K562 (cell line): ENCODE results near the gene PCBP4. TPM values are rescaled to one million over a fixed set of nuclear protein-coding genes. Genes with fewer than 3 reads are reported as not detected.

Source experiments
- ATAC-seq: fragments of 200-7000 bp; cut with Tn5 transposase; 3 replicates; pipeline ENCODE4 v1.9.1; 2020; ENCODE audit warnings: moderate library complexity
- BruUV-seq: library from RNA; stranded (reverse); fragments of 400-500 nt; replicated peaks from 2 replicates; lab custom pipeline; 2021; lab: Mats Ljungman, UMichigan
- CTCF ChIA-PET: fragments of 300-600 bp; formaldehyde crosslinking; extraction: SDS; loops from one replicate; lab custom pipeline; 2021; ENCODE audit warnings: low intra/inter-chr PET ratio; lab: Yijun Ruan, JAX
- POLR2A ChIA-PET: fragments of 300-600, 350-650 bp; sonication (Branson Sonifier 250); formaldehyde crosslinking; extraction: SDS; loops from one replicate; lab custom pipeline; 2021; ENCODE audit warnings: antibody characterized with exemption, inconsistent platforms; lab: Yijun Ruan, JAX
- DNase-seq, 4 experiments: peaks; one replicate each; pipeline versions ENCODE4 v3.0.0 to v3.0.0-alpha.2; 2011 to 2018; ENCODE audit warnings: low spot score in 3 of 4, mixed read lengths in 3 of 4; ENCODE audit errors: extremely low read depth in 1 of 4
- FAIRE-seq: peaks from 2 replicates; lab custom pipeline; 2011; peaks lifted over from hg19 to GRCh38; lab: Jason Lieb, UNC
- H2AFZ ChIP-seq: 2 replicates; pipeline ENCODE4 v1.6.0; 2011; ENCODE audit warnings: low read depth, low read length, control low read depth, inconsistent platforms
- H3K27ac ChIP-seq: fragments of 200-600 bp; 3 replicates; pipeline ENCODE4 v1.8.0; 2011; ENCODE audit warnings: low read depth, mild to moderate bottlenecking, control low read depth, inconsistent platforms, low read length, moderate library complexity, mixed read lengths; ENCODE audit errors: extremely low read depth
- H3K27me3 ChIP-seq, 2 experiments: fragments of 300-600 bp in 1 of 2; 2 replicates in 1 of 2; 3 replicates in 1 of 2; pipeline versions ENCODE4 v1.6.0 to v1.8.0; 2011; ENCODE audit warnings: inconsistent platforms in 2 of 2, low read length in 2 of 2, mild to moderate bottlenecking in 1 of 2, mixed read lengths in 1 of 2, moderate library complexity in 1 of 2; ENCODE audit not compliant: control insufficient read depth in 2 of 2, insufficient read depth in 2 of 2
- H3K36me3 ChIP-seq: fragments of 300-600 bp; 3 replicates; pipeline ENCODE4 v1.8.0; 2011; ENCODE audit warnings: mild to moderate bottlenecking, low read length, inconsistent platforms; ENCODE audit not compliant: control insufficient read depth, insufficient read depth
- H3K4me1 ChIP-seq, 2 experiments: fragments of 200-600 bp in 1 of 2; replicated peaks in 1 of 2; 2 replicates in 1 of 2; 3 replicates in 1 of 2; pipeline versions ENCODE4 v1.5.1 to v1.8.0; 2011; ENCODE audit warnings: inconsistent platforms in 2 of 2, low read length in 2 of 2, mild to moderate bottlenecking in 1 of 2, mixed read lengths in 1 of 2, moderate library complexity in 1 of 2; ENCODE audit not compliant: control insufficient read depth in 2 of 2, insufficient read depth in 2 of 2
- H3K4me2 ChIP-seq: 2 replicates; pipeline ENCODE4 v1.6.1; 2011; ENCODE audit warnings: low read length, control low read depth, inconsistent platforms, mixed read lengths; ENCODE audit not compliant: insufficient read depth
- H3K4me3 ChIP-seq: fragments of 200-600 bp; sonication (generic), shearing (Covaris generic); 2 replicates; pipeline ENCODE4 v1.5.1; 2016; ENCODE audit warnings: control low read depth, inconsistent platforms
- H3K79me2 ChIP-seq: fragments of 200-600 bp; 3 replicates; pipeline ENCODE4 v1.8.0; 2011; ENCODE audit warnings: low read length, inconsistent platforms; ENCODE audit not compliant: control insufficient read depth, insufficient read depth
- H3K9ac ChIP-seq, 2 experiments: 2 replicates each; pipeline versions ENCODE4 v1.6.0 to v1.6.1; 2011; ENCODE audit warnings: low read depth in 2 of 2, low read length in 2 of 2, control low read depth in 1 of 2, inconsistent platforms in 1 of 2, mild to moderate bottlenecking in 1 of 2, mixed read lengths in 1 of 2; ENCODE audit not compliant: insufficient read depth in 1 of 2
- H3K9me1 ChIP-seq: one replicate; pipeline ENCODE4 v1.6.0; 2011; ENCODE audit warnings: inconsistent platforms, mild to moderate bottlenecking, low read length, moderate library complexity; ENCODE audit not compliant: control insufficient read depth, insufficient read depth
- H3K9me3 ChIP-seq: replicated peaks from 2 replicates; pipeline ENCODE4 v1.5.1; 2011; ENCODE audit warnings: low read depth, low read length, inconsistent platforms; ENCODE audit not compliant: control insufficient read depth, insufficient read depth
- H4K20me1 ChIP-seq: replicated peaks from 2 replicates; pipeline ENCODE4 v1.6.1; 2011; ENCODE audit warnings: low read length, inconsistent platforms, mixed read lengths; ENCODE audit not compliant: control insufficient read depth, insufficient read depth
- ASH1L ChIP-seq: fragments of 450-650 bp; IDR thresholded peaks from 2 replicates; pipeline ENCODE4 v1.6.1; 2018; ENCODE audit warnings: borderline replicate concordance, mild to moderate bottlenecking, low read depth; ENCODE audit not compliant: partially characterized antibody
- CHD1 ChIP-seq: fragments of 200-600 bp; sonication (generic); IDR thresholded peaks from one replicate; pipeline ENCODE4 v1.6.1; 2012; ENCODE audit warnings: mild to moderate bottlenecking, moderate library complexity, low read length, inconsistent platforms
- ETV1 ChIP-seq: fragments of 450-650 bp; conservative IDR thresholded peaks from 2 replicates; pipeline ENCODE4 v1.6.1; 2016; ENCODE audit warnings: missing genetic modification characterization, control low read depth, low read depth, missing compliant biosample characterization
- GATAD2B ChIP-seq: fragments of 450-650 bp; IDR thresholded peaks from 2 replicates; pipeline ENCODE4 v1.6.1; 2017; ENCODE audit warnings: mild to moderate bottlenecking, borderline replicate concordance
- IRF1 ChIP-seq: sonication (generic); formaldehyde crosslinking; IDR thresholded peaks from 2 replicates; pipeline ENCODE4 v1.8.0; 2022; ENCODE audit warnings: missing genetic modification reagents, mild to moderate bottlenecking, borderline replicate concordance
- MTA3 ChIP-seq: fragments of 450-650 bp; formaldehyde crosslinking; IDR thresholded peaks from 2 replicates; pipeline ENCODE4 v1.6.1; 2017; ENCODE audit warnings: mild to moderate bottlenecking, borderline replicate concordance
- NR2F6 ChIP-seq: fragments of 450-650 bp; formaldehyde crosslinking; IDR thresholded peaks from 2 replicates; pipeline ENCODE4 v1.4.0; 2020; ENCODE audit warnings: mild to moderate bottlenecking
- PURB ChIP-seq: sonication (generic); formaldehyde crosslinking; IDR thresholded peaks from 2 replicates; pipeline ENCODE4 v1.9.0; 2021; ENCODE audit warnings: low read depth, mild to moderate bottlenecking, missing genetic modification reagents
- SMARCB1 ChIP-seq: IDR thresholded peaks from 2 replicates; pipeline ENCODE4 v1.6.1; 2011; ENCODE audit warnings: improper control_type of control experiment, low read depth; ENCODE audit not compliant: insufficient read length
- THRAP3 ChIP-seq: fragments of 450-650 bp; IDR thresholded peaks from 2 replicates; pipeline ENCODE4 v1.6.1; 2016; ENCODE audit warnings: mild to moderate bottlenecking, inconsistent platforms, borderline replicate concordance
- ZFPM2 ChIP-seq: fragments of 250-450 bp; sonication (Bioruptor Pico); IDR thresholded peaks from 2 replicates; pipeline ENCODE4 v1.5.1; 2022; ENCODE audit warnings: mild to moderate bottlenecking
- WGBS: fragments of 100-300 bp; shearing (Covaris generic); methylation state at CpG from one replicate; pipeline ENCODE4 v1.1.6; 2016; ENCODE audit warnings: low coverage, mixed read lengths; ENCODE audit not compliant: insufficient coverage; ENCODE audit errors: missing lambda C conversion rate; 5-methylcytosine and 5-hydroxymethylcytosine counted together
- in situ Hi-C: fragments of 300-500 bp; cut with MboI; formaldehyde crosslinking; loops from 4 replicates; pipeline ENCODE4 v1.15.0; 2018; ENCODE audit warnings: inconsistent platforms, mixed read lengths
- intact Hi-C: fragments of 100-400 bp; cut with micrococcal nuclease; formaldehyde crosslinking; loops from 2 replicates; pipeline ENCODE4 v1.14.2; 2022
- polyA plus RNA-seq, 8 experiments: library from polyadenylated mRNA; depleted of rRNA in 4 of 8; stranded (reverse) in 5 of 8; unstranded in 3 of 8; fragments of >200 nt; fragmentation: Nextera tagmentation in 2 of 8; fragmentation: Illumina TruSeq in 1 of 8; extraction: Ambion mirVana in 2 of 8; extraction: Trizol in 1 of 8; gene quantifications; 2 replicates each; pipeline versions ENCODE4 v1.2.1 to v1.2.3, GENCODE V29; 2011 to 2014; ENCODE audit warnings: inconsistent platforms in 1 of 8, missing spikeins in 1 of 8
- total RNA-seq, 7 experiments: library from RNA; depleted of rRNA in 6 of 7; stranded (reverse); fragments of >200 nt in 6 of 7; fragmentation: Illumina TruSeq in 2 of 7; extraction: Trizol in 2 of 7; gene quantifications; 2 replicates each; pipeline versions ENCODE4 v1.2.1 to v1.2.3, GENCODE V29; 2011 to 2021; ENCODE audit warnings: low replicate concordance in 1 of 7
- TF ChIP-seq, protein P1 (sequence below): sonication (generic); formaldehyde crosslinking; IDR thresholded peaks from 2 replicates; pipeline ENCODE4 v1.8.0; 2022; ENCODE audit warnings: mild to moderate bottlenecking, missing genetic modification reagents
- TF ChIP-seq, protein P2 (sequence below), 2 experiments: fragments of 450-650 bp in 1 of 2; sonication (generic) in 1 of 2; formaldehyde crosslinking in 1 of 2; IDR thresholded peaks in 1 of 2; conservative IDR thresholded peaks in 1 of 2; 2 replicates each; pipeline versions ENCODE4 v1.6.1 to v1.8.1; 2016 to 2023; ENCODE audit warnings: mild to moderate bottlenecking in 2 of 2, moderate library complexity in 2 of 2, inconsistent platforms in 1 of 2, missing genetic modification reagents in 1 of 2

The PCBP4 gene
- total and polyA plus RNA-seq, 9 of the 15 experiments (the other 6 are each of a cell fraction or from before 2014, with no cell fraction given), result 0.06 to 5.8 (median 2.6) TPM

DNA sequence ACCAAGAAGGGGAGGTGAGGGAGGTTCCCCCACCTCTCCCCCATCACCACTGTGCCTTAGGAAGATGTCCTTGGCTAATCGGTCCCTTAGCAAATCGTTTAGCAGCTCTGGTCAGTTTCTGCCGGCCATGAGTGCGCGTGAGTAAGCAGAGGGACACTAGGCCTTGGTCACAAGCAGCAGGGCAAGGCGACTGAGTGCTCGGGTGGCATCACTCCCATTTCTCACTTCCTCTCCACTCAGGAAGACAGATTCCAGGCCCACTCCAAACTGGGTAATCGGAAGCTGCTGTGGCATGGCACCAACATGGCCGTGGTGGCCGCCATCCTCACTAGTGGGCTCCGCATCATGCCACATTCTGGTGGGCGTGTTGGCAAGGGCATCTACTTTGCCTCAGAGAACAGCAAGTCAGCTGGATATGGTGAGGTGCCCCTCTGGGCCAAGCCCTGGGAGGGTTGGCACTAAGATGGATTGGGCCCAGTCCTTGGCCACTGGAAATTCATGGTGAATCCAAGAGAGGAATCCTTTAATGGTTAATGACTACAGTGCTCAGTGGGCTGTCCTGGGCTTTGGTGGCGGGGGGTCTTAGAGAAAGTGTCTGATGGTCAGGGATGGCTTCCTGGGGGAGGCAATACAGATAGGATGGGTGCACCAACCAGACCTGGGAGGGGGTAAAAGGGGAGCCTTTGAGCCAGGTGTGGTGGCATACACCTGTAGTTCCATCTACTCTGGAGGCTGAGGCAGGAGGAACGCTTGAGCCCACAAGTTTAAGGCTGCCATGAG lies 21.1 kb downstream of the PCBP4 start (continued):
- TF ChIP-seq GATAD2B (no peak), ZFPM2 (CRISPR knock-in tag) (no peak), IRF1 (CRISPR knock-in tag) (no peak)

DNA sequence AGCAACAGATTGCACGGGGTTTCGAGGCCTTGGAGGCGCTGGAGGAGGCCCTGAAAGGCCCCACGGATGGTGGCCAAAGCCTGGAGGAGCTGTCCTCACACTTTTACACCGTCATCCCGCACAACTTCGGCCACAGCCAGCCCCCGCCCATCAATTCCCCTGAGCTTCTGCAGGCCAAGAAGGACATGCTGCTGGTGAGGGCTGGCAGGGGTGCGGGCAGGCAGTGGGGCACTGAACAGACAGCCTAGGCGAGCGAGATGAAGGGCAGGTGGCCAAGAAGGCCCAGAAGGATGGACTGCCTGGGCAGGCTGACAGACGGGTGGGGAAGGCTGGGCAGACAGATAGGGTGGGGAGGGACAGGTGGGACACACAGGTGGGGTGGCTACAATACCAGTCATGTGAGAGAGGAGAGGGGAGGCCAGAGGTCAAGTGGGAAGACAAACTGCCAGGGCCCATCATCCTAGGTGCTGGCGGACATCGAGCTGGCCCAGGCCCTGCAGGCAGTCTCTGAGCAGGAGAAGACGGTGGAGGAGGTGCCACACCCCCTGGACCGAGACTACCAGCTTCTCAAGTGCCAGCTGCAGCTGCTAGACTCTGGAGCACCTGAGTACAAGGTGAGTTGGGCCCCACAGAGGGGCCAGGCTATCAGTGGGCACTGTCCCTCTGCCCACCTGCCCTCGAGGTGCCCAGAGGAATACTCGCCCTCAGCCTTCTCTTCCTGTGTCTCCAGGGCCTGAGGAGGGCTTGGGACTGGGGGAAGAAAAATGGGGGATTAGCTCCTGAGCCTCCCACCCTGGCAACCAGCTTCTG lies 22.0 kb downstream of the PCBP4 start:
- FAIRE-seq (no peak), DNase-seq (no peak), ATAC-seq (no peak)
- in situ Hi-C loops (no loop called here), intact Hi-C loops (no loop called here)
- H3K79me2 ChIP-seq, result peaks cover 15% of the 10 kb centered on the region
- no peak overlapping the region for H3K4me3 ChIP-seq
- BruUV-seq, result no TSS peak
- H3K27ac ChIP-seq, result no peak overlapping the region
- no peak overlapping the region for H3K4me2 ChIP-seq
- H3K9me3 ChIP-seq, result no peaks in the 10 kb centered on the region
- ChIA-PET CTCF (no interaction called here), POLR2A (interaction anchor here (1.0 to 1.1 kb wide), 2 partner anchors 9 to 24 kb away, joined by 3 read pairs; no protein-coding TSS in a partner anchor)
- H3K9ac ChIP-seq, result no peak overlapping the region
- WGBS, result 33% methylated on average over 7 of the region's 18 CpGs
- no peaks in the 10 kb centered on the region for H4K20me1 ChIP-seq
- H3K9me1 ChIP-seq, result no peaks in the 10 kb centered on the region
- H3K27me3 ChIP-seq, result no peaks in the 10 kb centered on the region
- peaks cover 12 to 28% of the 10 kb centered on the region in 2 experiments; a peak in 4 of 5 replicates for H3K4me1 ChIP-seq
- peaks cover 3% of the 10 kb centered on the region; the same call in 1 of the 3 replicates for H3K36me3 ChIP-seq
- H2AFZ ChIP-seq, result no peak overlapping the region
- TF ChIP-seq ASH1L (no peak), ETV1 (tag) (no peak), SMARCB1 (no peak), PURB (no peak), NR2F6 (CRISPR knock-in tag) (no peak), THRAP3 (no peak), CHD1 (no peak), MTA3 (no peak)
- TF ChIP-seq, protein P1, sequence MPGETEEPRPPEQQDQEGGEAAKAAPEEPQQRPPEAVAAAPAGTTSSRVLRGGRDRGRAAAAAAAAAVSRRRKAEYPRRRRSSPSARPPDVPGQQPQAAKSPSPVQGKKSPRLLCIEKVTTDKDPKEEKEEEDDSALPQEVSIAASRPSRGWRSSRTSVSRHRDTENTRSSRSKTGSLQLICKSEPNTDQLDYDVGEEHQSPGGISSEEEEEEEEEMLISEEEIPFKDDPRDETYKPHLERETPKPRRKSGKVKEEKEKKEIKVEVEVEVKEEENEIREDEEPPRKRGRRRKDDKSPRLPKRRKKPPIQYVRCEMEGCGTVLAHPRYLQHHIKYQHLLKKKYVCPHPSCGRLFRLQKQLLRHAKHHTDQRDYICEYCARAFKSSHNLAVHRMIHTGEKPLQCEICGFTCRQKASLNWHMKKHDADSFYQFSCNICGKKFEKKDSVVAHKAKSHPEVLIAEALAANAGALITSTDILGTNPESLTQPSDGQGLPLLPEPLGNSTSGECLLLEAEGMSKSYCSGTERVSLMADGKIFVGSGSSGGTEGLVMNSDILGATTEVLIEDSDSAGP (CRISPR knock-in tag), result no peak
- TF ChIP-seq, protein P2, sequence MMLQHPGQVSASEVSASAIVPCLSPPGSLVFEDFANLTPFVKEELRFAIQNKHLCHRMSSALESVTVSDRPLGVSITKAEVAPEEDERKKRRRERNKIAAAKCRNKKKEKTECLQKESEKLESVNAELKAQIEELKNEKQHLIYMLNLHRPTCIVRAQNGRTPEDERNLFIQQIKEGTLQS (IDR thresholded peaks at IDR 0.05), result no peak
- TF ChIP-seq, protein P2 (CRISPR knock-in tag; conservative IDR thresholded peaks at IDR 0.05), result no peak
